ENCODE results near the gene GRXCR1. TPM values are rescaled to one million over a fixed set of nuclear protein-coding genes. Genes with fewer than 3 reads are reported as not detected.

The GRXCR1 gene
- not detected in 2 replicates for total RNA-seq

DNA sequence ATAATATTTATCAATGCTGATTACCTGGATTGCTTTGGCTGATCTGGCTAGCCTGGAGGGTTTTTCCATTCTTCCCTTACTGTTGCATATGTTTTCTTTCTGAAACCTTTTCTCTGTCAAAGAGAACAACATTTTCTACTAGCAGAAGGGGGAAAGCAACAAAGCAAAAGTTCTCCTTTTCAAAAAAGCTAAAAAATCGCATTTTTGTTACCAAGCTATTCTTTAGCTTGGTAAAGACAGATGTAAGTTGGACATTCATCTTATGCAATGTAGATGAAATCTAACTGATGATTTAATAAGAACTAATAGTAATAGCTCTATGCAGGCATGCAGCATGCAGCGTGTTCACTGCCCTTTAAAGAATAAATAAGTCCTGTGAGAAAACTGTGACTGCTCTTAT, at the start of gene GRXCR1:
GRXCR1 (plus strand) TSS at position 301 of the 400 bp plus-strand sequence. CDS start 554 bp downstream, outside the sequence.
- no peak within 1 kb of the TSS for H3K4me3 ChIP-seq (ENCODE audit: low read depth, low read length)
- TF ChIP-seq, protein P1, sequence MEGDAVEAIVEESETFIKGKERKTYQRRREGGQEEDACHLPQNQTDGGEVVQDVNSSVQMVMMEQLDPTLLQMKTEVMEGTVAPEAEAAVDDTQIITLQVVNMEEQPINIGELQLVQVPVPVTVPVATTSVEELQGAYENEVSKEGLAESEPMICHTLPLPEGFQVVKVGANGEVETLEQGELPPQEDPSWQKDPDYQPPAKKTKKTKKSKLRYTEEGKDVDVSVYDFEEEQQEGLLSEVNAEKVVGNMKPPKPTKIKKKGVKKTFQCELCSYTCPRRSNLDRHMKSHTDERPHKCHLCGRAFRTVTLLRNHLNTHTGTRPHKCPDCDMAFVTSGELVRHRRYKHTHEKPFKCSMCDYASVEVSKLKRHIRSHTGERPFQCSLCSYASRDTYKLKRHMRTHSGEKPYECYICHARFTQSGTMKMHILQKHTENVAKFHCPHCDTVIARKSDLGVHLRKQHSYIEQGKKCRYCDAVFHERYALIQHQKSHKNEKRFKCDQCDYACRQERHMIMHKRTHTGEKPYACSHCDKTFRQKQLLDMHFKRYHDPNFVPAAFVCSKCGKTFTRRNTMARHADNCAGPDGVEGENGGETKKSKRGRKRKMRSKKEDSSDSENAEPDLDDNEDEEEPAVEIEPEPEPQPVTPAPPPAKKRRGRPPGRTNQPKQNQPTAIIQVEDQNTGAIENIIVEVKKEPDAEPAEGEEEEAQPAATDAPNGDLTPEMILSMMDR (IDR thresholded peaks at IDR 0.05; ENCODE audit: insufficient read depth, low read depth, low read length) = no peak
- no peak for DNase-seq (ENCODE audit: low read depth)

- TF ChIP-seq, protein P1 (IDR thresholded peaks at IDR 0.05; ENCODE audit: insufficient read depth, low read depth, low read length) = no peak
These were observed 48.8 kb upstream of the GRXCR1 start for GRCh38 chr4:42843694-42844093.

GRCh38 chr4:42844422-42845070, 48.0 kb upstream of the GRXCR1 start:
- no peak for DNase-seq (ENCODE audit: low read depth)

More at GRCh38 chr4:42843694-42844093, 48.8 kb upstream of the GRXCR1 start:
- no peak overlapping the region for H3K4me3 ChIP-seq (ENCODE audit: low read depth, low read length)
- no peak for DNase-seq (ENCODE audit: low read depth)

GRCh38 chr4:42845586-42845985, 46.9 kb upstream of the GRXCR1 start:
- DNase-seq (ENCODE audit: low read depth) = no peak
- H3K4me3 ChIP-seq (ENCODE audit: low read depth, low read length) = no peak overlapping the region
- TF ChIP-seq, protein P1 (IDR thresholded peaks at IDR 0.05; ENCODE audit: insufficient read depth, low read depth, low read length) = no peak

More at GRCh38 chr4:42844422-42845070, 48.0 kb upstream of the GRXCR1 start:
- TF ChIP-seq, protein P1 (IDR thresholded peaks at IDR 0.05; ENCODE audit: insufficient read depth, low read depth, low read length) = no peak
- no peak overlapping the region for H3K4me3 ChIP-seq (ENCODE audit: low read depth, low read length)

DNA sequence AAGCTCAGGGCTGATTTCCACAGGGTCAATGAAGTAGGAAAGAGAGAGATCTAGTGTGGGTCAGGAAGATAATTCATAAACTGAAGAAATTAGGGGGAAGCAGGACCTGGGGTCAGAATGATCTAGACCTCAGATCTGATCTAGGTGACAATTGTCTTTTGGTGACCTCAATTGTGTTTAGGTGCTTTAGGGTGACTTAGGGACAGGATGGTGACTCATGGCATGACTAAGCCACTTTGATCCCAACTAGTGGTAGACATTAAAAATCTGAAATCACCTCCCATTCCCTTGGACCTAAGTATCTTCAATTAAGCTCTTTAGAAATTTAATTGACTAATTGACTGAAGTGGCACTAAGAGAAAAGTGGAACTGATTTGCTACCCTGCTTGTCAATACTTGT, 36.7 kb upstream of the GRXCR1 start:
- no peak for DNase-seq (ENCODE audit: low read depth)
- TF ChIP-seq, protein P1 (IDR thresholded peaks at IDR 0.05; ENCODE audit: insufficient read depth, low read depth, low read length) = no peak

DNA sequence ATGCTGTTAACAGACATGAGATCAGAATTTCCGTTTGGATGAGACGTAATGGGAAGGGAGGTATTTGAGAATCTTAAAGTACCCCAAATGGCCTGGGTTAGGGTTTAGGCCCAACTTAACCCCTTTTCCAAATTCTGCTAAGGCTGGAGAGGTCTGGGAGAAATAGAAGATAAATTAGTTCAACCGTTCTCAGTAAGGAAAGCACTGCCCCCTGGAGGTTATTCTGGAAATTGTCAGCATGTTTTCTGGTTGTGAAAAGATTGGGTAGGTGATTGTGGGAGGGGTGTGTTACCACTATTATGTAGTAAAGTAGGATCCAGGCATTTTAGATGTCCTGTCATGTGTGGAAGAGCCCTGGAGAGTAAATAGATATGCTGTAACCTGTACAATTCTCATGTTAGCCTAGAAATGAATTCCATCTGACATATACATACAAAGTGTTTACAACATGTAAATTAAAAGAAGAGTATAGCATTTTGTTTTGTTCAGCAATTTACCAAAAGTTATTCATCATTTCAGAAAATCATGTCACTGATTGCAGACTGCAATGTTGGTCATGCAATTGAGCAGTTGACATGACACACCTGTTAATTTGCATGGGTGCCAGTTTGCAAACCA, 26.8 kb upstream of the GRXCR1 start:
- H3K4me3 ChIP-seq (ENCODE audit: low read depth, low read length) = no peak overlapping the region
- TF ChIP-seq, protein P1 (IDR thresholded peaks at IDR 0.05; ENCODE audit: insufficient read depth, low read depth, low read length) = peak; percentile 63
- DNase-seq (ENCODE audit: low read depth) = peak; percentile 43

More for the DNA sequence above, 36.7 kb upstream of the GRXCR1 start:
- H3K4me3 ChIP-seq (ENCODE audit: low read depth, low read length) = no peak overlapping the region

Data from fibroblast of villous mesenchyme (primary cell).